Chondrocyte (in vitro differentiated cells): ENCODE results near the gene YIF1A. TPM values are rescaled to one million over a fixed set of nuclear protein-coding genes. Genes with fewer than 3 reads are reported as not detected.

Source experiments
- DNase-seq: peaks from one replicate; pipeline ENCODE4 v3.0.0; 2021; ENCODE audit warnings: mixed read lengths, low spot score
- H3K27ac Mint-ChIP-seq: one replicate; pipeline ENCODE4 v1.8.0; 2021; ENCODE audit warnings: mild to moderate bottlenecking, moderate library complexity, mixed read lengths; ENCODE audit not compliant: unreplicated experiment
- H3K27me3 Mint-ChIP-seq: 2 replicates; pipeline ENCODE4 v1.8.0; 2021; ENCODE audit warnings: low read depth, mixed read lengths
- H3K36me3 Mint-ChIP-seq: 2 replicates; pipeline ENCODE4 v1.8.0; 2021; ENCODE audit warnings: low read depth, mixed read lengths
- H3K4me1 Mint-ChIP-seq: 2 replicates; pipeline ENCODE4 v1.8.0; 2021; ENCODE audit warnings: low read depth, mild to moderate bottlenecking, mixed read lengths
- H3K4me3 Mint-ChIP-seq: one replicate; pipeline ENCODE4 v1.8.0; 2021; ENCODE audit warnings: mild to moderate bottlenecking, moderate library complexity, mixed read lengths; ENCODE audit not compliant: unreplicated experiment
- H3K9me3 Mint-ChIP-seq: 2 replicates; pipeline ENCODE4 v1.8.0; 2021; ENCODE audit warnings: low read depth, mixed read lengths
- total RNA-seq: library from RNA; stranded (reverse); gene quantifications from 3 replicates; pipeline ENCODE4 v1.2.1, GENCODE V29; 2021
- TF ChIP-seq, protein P1 (sequence below): fragments of 200-600 bp; sonication (generic); IDR thresholded peaks from 2 replicates; pipeline ENCODE4 v1.5.0; 2021; ENCODE audit warnings: antibody characterized with exemption, mild to moderate bottlenecking, moderate library complexity

YIF1A gene
- total RNA-seq, 1 donor from 2014 or later: 193 TPM

- TF ChIP-seq, protein P1, sequence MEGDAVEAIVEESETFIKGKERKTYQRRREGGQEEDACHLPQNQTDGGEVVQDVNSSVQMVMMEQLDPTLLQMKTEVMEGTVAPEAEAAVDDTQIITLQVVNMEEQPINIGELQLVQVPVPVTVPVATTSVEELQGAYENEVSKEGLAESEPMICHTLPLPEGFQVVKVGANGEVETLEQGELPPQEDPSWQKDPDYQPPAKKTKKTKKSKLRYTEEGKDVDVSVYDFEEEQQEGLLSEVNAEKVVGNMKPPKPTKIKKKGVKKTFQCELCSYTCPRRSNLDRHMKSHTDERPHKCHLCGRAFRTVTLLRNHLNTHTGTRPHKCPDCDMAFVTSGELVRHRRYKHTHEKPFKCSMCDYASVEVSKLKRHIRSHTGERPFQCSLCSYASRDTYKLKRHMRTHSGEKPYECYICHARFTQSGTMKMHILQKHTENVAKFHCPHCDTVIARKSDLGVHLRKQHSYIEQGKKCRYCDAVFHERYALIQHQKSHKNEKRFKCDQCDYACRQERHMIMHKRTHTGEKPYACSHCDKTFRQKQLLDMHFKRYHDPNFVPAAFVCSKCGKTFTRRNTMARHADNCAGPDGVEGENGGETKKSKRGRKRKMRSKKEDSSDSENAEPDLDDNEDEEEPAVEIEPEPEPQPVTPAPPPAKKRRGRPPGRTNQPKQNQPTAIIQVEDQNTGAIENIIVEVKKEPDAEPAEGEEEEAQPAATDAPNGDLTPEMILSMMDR: peak; percentile 94
- Mint-ChIP-seq H3K27ac (peak overlapping the region; percentile 54), H3K27me3 (no peaks in the 10 kb centered on the region), H3K4me1 (peaks cover 36% of the 10 kb centered on the region), H3K36me3 (no peaks in the 10 kb centered on the region), H3K4me3 (no peak overlapping the region), H3K9me3 (no peaks in the 10 kb centered on the region)
- peak; percentile 99 for DNase-seq
These were observed 6.2 kb downstream of the YIF1A start for GRCh38 chr11:66282468-66283455.

- no peaks in the 10 kb centered on the region for H3K36me3 Mint-ChIP-seq
- no peak overlapping the region for H3K4me3 Mint-ChIP-seq
- TF ChIP-seq, protein P1: no peak
- no peaks in the 10 kb centered on the region for H3K27me3 Mint-ChIP-seq
- H3K9me3 Mint-ChIP-seq: no peaks in the 10 kb centered on the region
- peak overlapping the region; percentile 12 for H3K27ac Mint-ChIP-seq
- peaks cover 28% of the 10 kb centered on the region for H3K4me1 Mint-ChIP-seq
- no peak for DNase-seq
These were observed 7.0 kb downstream of the YIF1A start for GRCh38 chr11:66281776-66282467.

GRCh38 chr11:66281001-66281400 lies 7.9 kb downstream of the YIF1A start:
- H3K9me3 Mint-ChIP-seq: no peaks in the 10 kb centered on the region
- H3K4me1 Mint-ChIP-seq: peaks cover 22% of the 10 kb centered on the region
- TF ChIP-seq, protein P1: no peak
- H3K27ac Mint-ChIP-seq: no peak overlapping the region
- DNase-seq: no peak
- H3K4me3 Mint-ChIP-seq: no peak overlapping the region
- no peaks in the 10 kb centered on the region for H3K27me3 Mint-ChIP-seq
- H3K36me3 Mint-ChIP-seq: no peaks in the 10 kb centered on the region

DNA sequence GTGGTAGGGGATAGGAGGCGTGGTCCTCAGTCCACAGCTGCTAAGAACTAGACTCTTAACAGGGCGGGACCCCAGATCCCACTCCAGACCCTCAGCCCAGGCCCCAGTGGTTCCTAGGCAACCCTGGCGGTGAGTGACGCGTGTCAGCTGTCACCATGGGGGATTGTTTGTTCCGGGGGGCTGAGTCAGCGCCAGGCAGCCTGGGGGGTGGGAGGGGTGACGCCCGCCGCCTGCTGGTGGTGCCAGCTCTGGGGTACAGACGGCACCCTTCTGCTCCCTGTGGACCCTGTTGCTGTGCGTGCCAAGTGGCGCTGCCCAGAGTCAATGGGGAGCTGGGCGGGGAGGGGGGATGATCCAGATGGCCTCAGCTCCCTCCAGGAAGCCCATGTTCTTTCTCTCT lies 8.5 kb downstream of the YIF1A start:
- H3K9me3 Mint-ChIP-seq: no peaks in the 10 kb centered on the region
- DNase-seq: no peak
- H3K36me3 Mint-ChIP-seq: peaks cover 2% of the 10 kb centered on the region
- H3K27me3 Mint-ChIP-seq: no peaks in the 10 kb centered on the region
- no peak overlapping the region for H3K4me3 Mint-ChIP-seq
- TF ChIP-seq, protein P1: no peak
- H3K4me1 Mint-ChIP-seq: peaks cover 19% of the 10 kb centered on the region
- H3K27ac Mint-ChIP-seq: no peak overlapping the region

DNA sequence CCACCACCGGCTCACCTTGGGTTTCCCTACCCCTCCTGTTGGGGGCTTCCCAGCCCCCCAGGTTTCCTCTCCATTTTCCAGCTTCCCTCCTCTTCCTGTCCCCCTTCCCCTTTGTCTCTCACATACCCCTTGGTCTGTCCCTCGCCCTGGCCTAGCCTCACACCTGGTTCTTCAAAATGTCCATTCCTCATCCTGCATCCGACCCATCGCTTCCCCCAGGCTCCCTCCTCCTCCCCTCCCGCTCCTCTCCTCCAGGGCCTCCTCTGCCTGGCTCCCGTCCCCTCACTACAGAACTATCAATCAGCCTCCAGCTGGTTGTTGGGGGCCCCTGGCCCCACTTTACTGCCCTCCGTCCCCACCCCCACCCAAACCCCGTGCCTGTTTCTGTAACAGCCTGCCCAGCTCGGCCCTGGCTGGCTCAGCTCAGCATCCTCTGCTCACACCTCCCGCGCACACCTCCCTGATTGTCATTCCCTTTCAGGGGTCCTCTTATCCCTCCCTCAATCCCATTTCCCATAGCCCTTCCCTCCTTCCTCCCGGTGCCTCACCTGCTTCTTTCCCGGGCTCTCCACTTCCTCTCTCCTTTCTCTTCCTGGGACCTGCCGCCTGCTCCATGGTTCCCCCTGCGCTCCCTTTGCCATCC lies 9.7 kb downstream of the YIF1A start:
- no peak overlapping the region for H3K27ac Mint-ChIP-seq
- no peaks in the 10 kb centered on the region for H3K27me3 Mint-ChIP-seq
- TF ChIP-seq, protein P1: no peak
- DNase-seq: no peak
- no peaks in the 10 kb centered on the region for H3K9me3 Mint-ChIP-seq
- peaks cover 19% of the 10 kb centered on the region for H3K4me1 Mint-ChIP-seq
- H3K36me3 Mint-ChIP-seq: peaks cover 4% of the 10 kb centered on the region
- peak overlapping the region; percentile 58 for H3K4me3 Mint-ChIP-seq
